ENCODE data around the gene GPR84.
A peak's percentile ranks its signal among the peaks of the same experiment; 100 is the strongest.

Gene GPR84

DNA sequence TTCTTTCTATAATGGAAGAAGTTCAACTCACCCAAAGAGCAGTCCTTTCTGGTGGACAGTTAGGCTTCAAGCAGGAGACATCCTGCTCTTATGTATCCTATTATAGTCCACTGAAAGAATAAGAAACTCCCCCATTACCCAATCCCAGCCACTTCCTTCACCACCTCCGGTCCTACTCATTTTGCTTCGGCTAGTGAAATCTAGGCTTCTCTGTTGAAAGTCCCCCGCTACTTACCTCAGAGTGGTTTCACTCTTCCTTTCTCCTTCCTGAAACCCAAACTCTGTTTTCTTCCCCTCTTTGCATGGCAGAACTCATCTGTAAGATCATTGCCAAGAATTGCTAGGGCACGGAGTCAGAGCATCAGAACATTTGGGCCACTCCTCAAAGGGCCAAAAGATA is at the start of gene GPR84:
GPR84 (minus strand) TSS at position 74 of the 400 bp plus-strand sequence. CDS start 635 bp downstream, outside the sequence.
- no peak for DNase-seq (ENCODE audit: extremely low read depth, low read depth)
- TF ChIP-seq CTCF (IDR thresholded peaks at IDR 0.05; ENCODE audit: low read depth, low read length) = no peak

GRCh38 chr12:54413284-54414190 is 49.3 kb upstream of the GPR84 start:
- no peak for TF ChIP-seq CTCF (IDR thresholded peaks at IDR 0.05; ENCODE audit: low read depth, low read length)
- no peak for DNase-seq (ENCODE audit: extremely low read depth, low read depth)

GRCh38 chr12:54412786-54413185 is 48.5 kb upstream of the GPR84 start:
- no peak for TF ChIP-seq CTCF (IDR thresholded peaks at IDR 0.05; ENCODE audit: low read depth, low read length)
- no peak for DNase-seq (ENCODE audit: extremely low read depth, low read depth)

DNA sequence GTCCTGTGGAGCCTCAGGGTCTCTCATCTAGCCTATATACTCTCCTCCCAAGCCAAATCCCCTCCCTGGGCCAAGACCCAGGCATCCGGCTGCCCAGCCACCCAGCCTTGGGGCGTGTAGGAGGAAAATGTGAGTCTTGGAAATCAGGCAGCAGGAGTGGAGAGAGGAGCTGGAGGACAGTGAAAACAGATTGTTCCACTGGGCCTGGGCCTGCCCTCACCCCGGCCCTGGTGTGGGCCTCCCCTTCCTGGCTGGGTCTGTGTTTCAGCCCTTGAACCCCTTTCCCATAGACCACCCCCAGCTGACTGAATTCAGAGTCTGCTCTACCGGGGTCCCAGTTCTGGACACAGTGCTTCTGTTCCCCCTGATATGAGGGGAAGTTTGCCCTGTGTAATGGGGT is 48.1 kb upstream of the GPR84 start:
- TF ChIP-seq CTCF (IDR thresholded peaks at IDR 0.05; ENCODE audit: low read depth, low read length) = no peak
- DNase-seq (ENCODE audit: extremely low read depth, low read depth) = no peak

DNA sequence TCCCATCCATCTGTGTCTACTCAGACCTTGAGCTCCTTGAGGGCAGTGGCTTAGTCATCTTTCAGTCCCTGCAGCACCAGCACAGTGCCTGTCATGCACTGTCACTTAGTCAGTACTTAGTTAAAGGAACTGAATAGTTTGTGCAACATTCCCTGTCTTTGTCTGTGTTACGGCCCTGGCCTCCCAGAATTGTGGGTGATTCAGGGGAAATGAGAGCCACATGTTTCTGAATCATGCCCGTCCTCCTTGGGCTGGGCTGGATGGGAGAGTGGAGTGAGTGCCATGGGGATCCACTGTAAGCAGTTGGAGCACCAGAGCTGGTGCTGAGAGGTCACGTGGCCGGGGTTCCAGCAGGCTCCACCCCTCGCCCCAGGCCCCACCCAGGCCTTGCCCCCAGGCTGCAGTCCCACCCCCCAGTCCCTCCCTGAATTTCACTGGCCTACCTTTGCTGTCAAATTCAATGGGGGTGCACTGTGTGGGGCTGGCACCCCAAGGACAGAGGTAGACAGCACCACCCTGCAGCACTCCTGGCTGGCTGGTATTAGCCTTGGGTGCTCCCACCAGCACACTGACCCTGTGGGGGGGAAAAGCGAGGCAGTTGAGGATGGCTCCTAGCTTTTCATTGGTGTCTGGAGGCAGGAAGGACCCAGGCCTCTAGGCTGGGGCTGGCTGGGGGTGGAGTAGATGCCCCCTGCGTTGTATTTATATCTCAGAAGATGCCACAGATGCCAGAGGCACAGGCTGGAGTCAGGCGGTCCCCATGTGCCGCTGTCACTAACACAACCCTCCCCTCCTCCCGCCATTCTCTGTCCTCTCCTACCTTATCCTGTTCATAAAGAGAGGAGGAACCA is 47.3 kb upstream of the GPR84 start:
- peak; percentile 87 for DNase-seq (ENCODE audit: extremely low read depth, low read depth)
- TF ChIP-seq CTCF (IDR thresholded peaks at IDR 0.05; ENCODE audit: low read depth, low read length) = no peak

DNA sequence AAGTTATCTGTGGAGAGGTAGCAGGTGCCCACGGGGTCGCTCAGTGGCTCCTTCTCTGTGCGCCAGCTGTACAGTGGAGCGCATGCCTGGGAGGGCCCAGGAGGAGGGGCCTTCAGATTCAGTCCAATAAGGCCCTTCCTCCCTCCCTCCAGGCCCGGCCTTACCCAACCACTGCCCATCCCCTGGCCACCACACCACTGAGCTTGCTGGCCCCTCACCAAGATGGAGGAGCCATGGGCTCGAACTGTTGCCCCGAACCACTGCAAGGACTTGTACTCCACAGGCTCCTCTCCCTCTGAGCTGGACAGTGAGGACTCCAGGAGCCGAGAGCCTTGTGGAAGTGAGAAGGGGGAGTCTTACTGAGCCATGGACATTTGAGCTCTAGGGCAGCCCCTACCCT is 45.0 kb upstream of the GPR84 start:
- DNase-seq (ENCODE audit: extremely low read depth, low read depth) = no peak
- no peak for TF ChIP-seq CTCF (IDR thresholded peaks at IDR 0.05; ENCODE audit: low read depth, low read length)

Data from AG09319 (cell line).